Mucosa of stomach (tissue), 1 donor: ENCODE measurements around the gene NHSL1.

Source experiments
- H3K27me3 ChIP-seq: one replicate; pipeline ENCODE4 v1.7.0; 2013; ENCODE audit warnings: mild to moderate bottlenecking, low read length; ENCODE audit not compliant: control insufficient read depth, insufficient read depth
- H3K36me3 ChIP-seq: one replicate; pipeline ENCODE4 v1.7.0; 2013; ENCODE audit warnings: low read length; ENCODE audit not compliant: control insufficient read depth, insufficient read depth
- H3K4me1 ChIP-seq: one replicate; pipeline ENCODE4 v1.7.0; 2013; ENCODE audit warnings: mild to moderate bottlenecking, low read length; ENCODE audit not compliant: control insufficient read depth, insufficient read depth
- H3K4me3 ChIP-seq: one replicate; pipeline ENCODE4 v1.7.0; 2013; ENCODE audit warnings: low read length
- H3K9ac ChIP-seq: one replicate; pipeline ENCODE4 v1.7.0; 2013; ENCODE audit warnings: mild to moderate bottlenecking, low read length, moderate library complexity
- H3K9me3 ChIP-seq: one replicate; pipeline ENCODE4 v1.7.0; 2013; ENCODE audit warnings: mild to moderate bottlenecking, low read length, moderate library complexity; ENCODE audit not compliant: control insufficient read depth
- donor health status: Pancreatic carcinoma.

NHSL1 gene

DNA sequence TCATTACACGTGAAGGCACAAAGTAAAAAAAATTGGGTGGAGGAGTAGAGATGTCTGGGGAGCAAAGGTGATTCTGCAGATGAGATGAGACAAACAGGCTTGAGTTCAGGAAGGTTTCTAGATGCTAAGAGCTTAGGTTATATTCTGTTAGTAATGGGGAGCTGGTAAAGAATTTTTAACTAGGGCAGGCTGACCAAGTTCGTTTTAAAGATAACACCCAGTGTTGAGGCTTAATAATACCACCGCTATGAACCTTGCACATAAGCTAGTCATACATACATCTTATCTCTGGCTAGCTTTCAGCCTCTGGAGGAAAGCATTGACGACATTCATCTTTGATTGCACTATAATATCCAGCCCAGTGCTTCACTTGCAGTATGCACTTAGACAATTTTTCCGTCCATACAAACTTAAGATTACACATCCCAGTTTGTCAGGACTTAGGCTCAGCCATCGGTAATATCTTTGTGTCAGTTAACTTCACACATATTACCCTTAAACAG lies 12.1 kb downstream of the NHSL1 start:
- no peak overlapping the region for H3K9ac ChIP-seq
- H3K36me3 ChIP-seq: no peaks in the 10 kb centered on the region
- no peaks in the 10 kb centered on the region for H3K9me3 ChIP-seq
- no peak overlapping the region for H3K4me3 ChIP-seq
- H3K27me3 ChIP-seq: no peaks in the 10 kb centered on the region
- H3K4me1 ChIP-seq: peaks cover 41% of the 10 kb centered on the region

DNA sequence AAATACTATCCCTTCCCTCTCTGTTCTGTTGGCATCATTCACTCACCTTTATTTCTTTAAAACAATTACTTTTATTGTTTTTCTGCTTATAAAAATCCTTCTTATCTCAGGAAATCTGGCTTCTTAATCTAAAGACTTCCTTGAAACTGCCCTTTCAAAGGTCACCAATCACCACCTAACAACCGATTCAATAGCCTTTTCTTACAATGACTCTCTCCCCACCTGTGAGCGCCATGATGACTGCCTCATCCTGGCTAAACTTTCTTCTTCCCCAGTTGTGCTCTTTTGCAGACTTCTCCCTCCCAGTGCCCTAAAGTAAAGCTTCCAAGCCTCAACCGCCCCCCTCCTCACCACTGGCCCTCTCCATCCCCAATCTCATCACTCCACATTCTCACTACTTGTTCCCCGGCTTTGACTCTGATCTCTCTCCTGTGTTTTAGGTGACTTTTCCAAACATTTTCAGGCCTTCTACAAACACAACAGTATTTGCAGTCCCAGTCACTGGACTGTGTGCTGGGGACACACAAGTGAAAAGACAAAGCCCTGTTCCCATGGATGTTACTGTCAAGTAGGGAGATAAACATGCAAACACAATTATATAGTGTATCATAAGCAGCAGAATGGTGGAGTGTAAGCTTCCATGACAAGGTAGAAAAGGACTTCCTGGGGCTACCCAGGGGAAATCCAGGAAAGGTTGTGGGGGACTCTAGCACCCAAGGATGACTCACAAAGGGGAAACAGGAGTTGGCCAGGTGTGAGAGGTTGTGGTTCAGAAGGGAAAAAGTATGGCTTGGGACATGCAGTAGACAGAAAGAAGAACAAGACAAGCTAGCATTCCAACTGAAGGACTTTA lies 12.8 kb downstream of the NHSL1 start:
- no peaks in the 10 kb centered on the region for H3K36me3 ChIP-seq
- no peaks in the 10 kb centered on the region for H3K9me3 ChIP-seq
- peaks cover 41% of the 10 kb centered on the region for H3K4me1 ChIP-seq
- H3K4me3 ChIP-seq: no peak overlapping the region
- H3K27me3 ChIP-seq: no peaks in the 10 kb centered on the region
- H3K9ac ChIP-seq: no peak overlapping the region

DNA sequence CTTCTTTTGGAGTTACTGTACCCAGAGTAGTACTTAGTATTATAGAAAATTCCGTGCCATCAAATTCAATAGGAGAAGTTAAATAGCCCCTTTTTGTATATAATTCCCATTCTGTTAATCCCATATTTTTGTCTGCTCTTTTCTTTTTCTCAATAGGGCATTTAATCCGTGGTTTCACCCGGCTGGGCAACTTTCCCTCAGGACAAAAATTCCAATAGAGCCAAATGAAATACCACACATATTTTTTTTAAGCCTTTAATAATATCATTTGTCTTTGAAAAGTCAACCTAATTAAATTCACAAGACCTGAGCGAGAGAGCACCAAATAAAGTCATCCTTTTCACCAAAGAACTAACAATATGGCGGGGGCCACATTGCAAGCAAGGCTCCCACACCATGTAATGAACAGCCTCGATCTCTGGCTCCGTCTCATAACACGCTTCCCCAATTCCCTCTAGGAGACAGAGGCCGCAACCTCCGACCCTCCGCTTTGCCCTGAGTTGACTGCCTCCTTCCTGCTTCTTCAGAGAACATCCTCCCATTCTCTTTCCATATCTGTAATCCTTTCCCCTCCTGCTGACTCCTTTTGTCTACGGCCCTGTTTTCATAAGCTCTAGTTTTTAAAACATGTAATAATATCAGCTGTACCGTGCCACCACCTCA lies 13.6 kb downstream of the NHSL1 start:
- Histone ChIP-seq H3K27me3 (no peaks in the 10 kb centered on the region), H3K36me3 (no peaks in the 10 kb centered on the region), H3K4me3 (no peak overlapping the region), H3K4me1 (peaks cover 38% of the 10 kb centered on the region), H3K9ac (no peak overlapping the region), H3K9me3 (no peaks in the 10 kb centered on the region)

DNA sequence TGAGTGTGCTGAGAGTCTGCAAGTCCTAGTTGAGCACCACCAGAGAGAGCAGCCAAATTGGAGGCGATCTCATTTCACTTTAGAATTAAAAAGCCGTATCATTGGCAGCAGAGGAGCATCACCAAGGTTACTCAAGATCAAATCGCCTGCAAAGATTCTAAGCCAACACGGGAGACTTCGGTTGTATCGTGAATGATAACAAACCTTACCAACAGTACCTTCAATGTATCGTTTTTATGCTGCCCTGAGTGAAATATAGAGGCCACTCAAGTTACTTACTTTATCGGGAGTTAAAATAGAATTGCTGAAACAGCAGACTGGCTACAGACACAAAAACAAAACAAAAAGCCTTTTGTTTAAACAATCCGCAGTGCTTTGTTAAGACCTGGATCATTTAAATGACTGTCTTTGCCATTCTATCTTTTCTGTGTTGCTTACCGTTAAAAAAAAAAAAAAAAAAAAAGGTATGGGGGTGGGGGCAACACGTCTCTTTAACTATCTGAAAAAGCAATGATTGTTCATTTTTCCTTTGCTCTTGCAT lies 14.2 kb downstream of the NHSL1 start:
- no peaks in the 10 kb centered on the region for H3K27me3 ChIP-seq
- H3K36me3 ChIP-seq: no peaks in the 10 kb centered on the region
- no peak overlapping the region for H3K4me3 ChIP-seq
- H3K9ac ChIP-seq: no peak overlapping the region
- no peaks in the 10 kb centered on the region for H3K9me3 ChIP-seq
- H3K4me1 ChIP-seq: peaks cover 38% of the 10 kb centered on the region

DNA sequence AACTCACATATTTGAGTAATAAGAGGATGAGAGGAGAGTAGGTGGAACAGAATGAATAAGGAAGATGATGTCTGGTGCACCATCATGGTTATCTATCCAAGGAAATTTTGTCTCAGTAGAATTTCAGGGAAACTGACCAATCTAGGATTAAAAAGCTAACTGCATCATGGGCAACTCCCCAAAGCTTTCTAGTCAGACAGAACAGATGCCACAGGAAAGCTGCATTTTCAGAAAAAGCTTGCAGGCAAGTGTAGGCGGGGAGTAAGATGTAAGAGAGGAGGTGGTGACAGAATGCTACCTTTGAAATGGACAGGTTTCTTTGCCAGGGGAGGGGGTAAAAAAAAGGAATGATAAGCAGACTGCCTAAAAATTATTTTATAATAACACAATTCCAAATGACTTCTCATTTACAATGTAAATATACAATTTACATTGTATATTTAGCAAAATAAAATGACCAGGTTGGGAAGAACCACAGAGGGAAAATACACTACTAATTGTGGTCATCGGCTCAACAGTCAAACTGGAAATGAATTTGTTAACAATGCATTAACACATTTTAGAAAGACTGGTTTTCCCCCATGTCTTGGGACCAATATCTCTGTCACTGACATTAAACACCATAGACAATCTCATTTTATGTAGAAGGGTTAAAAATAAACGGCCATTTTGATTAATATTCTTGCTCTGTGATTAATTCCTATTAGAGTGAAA lies 15.1 kb downstream of the NHSL1 start:
- Histone ChIP-seq H3K9ac (no peak overlapping the region), H3K4me3 (no peak overlapping the region), H3K9me3 (no peaks in the 10 kb centered on the region), H3K36me3 (no peaks in the 10 kb centered on the region), H3K27me3 (no peaks in the 10 kb centered on the region), H3K4me1 (peaks cover 38% of the 10 kb centered on the region)

DNA sequence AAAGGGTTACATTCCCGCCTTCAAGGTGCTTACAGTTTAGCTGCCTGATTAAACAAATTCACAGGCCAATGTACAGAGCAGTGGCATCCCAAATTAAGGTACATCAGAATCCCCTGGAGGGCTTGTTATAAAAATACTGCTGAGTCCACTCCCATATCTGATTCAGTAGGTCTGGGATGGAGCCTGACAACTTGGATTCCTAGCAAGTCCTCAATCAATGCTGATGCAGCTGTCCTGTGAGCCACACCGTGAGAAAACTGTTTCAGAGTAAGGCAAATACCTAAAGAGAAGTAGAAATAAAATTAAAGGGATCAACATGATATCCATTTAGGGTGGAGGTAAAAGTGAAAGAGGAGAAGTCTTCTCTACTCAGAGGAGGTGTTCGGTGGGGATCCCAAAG lies 16.5 kb downstream of the NHSL1 start:
- no peaks in the 10 kb centered on the region for H3K9me3 ChIP-seq
- H3K4me1 ChIP-seq: peaks cover 38% of the 10 kb centered on the region
- no peaks in the 10 kb centered on the region for H3K27me3 ChIP-seq

DNA sequence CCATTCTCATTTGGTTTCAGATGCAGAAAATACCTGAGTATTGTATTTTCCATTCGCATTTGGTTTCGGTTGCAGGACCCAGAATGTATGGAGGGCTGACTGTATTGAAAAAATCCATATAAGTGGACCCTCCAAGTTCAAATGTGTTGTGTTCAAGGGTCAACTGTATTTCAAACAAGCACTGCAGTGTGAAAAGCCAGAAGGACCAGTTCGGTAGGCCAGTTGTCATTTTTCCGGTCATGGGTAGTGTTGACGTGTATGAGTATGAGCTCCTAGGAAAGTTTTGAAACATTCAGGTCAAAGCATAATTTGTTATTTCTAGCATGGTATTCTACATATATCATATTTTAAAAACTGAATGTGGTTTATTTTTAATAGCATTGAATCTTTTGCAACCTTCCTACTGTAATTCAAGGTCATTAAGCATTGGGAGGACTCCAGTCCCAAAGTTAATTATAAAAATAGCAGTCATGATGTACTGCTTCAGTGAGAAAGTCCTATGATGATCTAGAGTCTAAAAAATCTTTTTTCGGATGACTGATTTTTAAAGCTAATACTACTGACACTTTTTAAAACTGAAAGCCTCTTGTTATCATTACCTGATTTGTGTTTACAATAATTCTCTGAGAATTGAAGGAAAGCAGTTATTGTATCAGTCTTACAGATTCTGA lies 18.9 kb downstream of the NHSL1 start:
- Histone ChIP-seq H3K4me3 (no peak overlapping the region), H3K9ac (no peak overlapping the region), H3K36me3 (no peaks in the 10 kb centered on the region), H3K4me1 (peaks cover 17% of the 10 kb centered on the region), H3K27me3 (no peaks in the 10 kb centered on the region), H3K9me3 (no peaks in the 10 kb centered on the region)

More for the DNA sequence above, 16.5 kb downstream of the NHSL1 start:
- H3K9ac ChIP-seq: no peak overlapping the region
- no peaks in the 10 kb centered on the region for H3K36me3 ChIP-seq
- H3K4me3 ChIP-seq: no peak overlapping the region

DNA sequence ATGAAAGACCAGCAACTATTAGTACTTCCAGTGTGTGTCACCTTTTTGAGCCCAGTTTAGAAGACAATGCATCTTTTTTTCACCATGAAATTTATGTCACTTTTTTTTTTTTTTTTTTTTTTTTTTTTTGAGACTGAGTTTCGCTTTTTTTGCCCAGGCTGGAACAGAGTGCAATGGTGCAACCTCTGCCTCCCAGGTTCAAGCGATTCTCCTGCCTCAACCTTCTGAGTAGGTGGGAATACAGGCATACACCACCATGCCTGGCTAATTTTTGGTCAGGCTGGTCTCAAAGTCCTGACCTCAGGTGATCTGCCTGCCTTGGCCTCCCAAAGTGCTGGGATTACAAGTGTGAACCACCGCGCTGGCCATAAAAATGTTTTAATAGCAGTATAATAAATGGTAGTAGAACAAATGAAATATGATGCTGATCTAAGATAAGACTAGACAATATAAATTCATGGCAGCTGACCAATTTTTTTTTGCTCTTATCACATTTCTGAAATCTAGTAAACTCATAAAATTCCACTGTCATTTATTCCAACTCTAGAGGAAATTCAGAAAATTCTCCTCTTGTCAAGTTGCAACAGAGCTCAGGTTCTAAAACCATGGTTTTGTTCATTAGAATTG lies 21.3 kb downstream of the NHSL1 start:
- no peaks in the 10 kb centered on the region for H3K36me3 ChIP-seq
- H3K9me3 ChIP-seq: no peaks in the 10 kb centered on the region
- H3K27me3 ChIP-seq: no peaks in the 10 kb centered on the region
- no peak overlapping the region for H3K9ac ChIP-seq
- no peaks in the 10 kb centered on the region for H3K4me1 ChIP-seq
- no peak overlapping the region for H3K4me3 ChIP-seq

DNA sequence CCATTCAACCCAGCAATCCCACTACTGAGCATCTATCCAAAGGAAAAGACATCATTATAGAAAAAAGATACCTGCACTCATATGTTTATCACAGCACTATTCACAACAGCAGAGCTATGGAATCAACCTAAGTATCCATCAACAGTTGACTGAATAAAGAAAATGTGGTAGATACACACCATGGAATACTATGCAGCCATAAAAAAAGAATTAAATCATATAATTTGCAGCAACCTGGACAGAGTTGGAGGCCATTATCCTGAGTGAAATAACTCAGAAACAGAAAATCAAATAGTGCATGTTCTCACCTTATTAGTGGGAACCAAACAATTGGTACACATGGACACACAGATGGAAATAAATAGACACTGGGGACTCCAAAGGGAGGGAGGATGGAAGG lies 23.2 kb downstream of the NHSL1 start:
- Histone ChIP-seq H3K36me3 (no peaks in the 10 kb centered on the region), H3K4me3 (no peak overlapping the region), H3K27me3 (no peaks in the 10 kb centered on the region), H3K9me3 (no peaks in the 10 kb centered on the region), H3K4me1 (no peaks in the 10 kb centered on the region), H3K9ac (no peak overlapping the region)

DNA sequence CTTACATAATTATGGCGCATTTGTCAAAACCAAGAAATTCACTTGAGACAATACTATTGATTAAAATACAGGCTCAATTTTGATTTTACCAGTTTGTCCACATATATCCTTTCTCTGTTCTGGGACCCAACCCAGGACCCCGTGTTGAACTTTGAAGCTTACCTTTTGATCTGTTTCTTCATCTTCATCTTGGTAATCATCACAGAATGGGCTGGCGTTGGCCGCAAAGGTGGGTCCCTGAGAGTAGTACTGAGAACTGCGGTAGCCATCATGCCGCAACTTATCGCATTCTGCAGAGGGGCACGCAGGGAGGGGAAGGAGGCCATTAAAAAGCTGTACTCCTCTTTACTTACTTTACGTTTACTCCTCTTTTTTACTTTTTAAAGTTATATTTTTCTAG lies 26.1 kb downstream of the NHSL1 start:
- H3K36me3 ChIP-seq: no peaks in the 10 kb centered on the region
- no peak overlapping the region for H3K9ac ChIP-seq
- no peaks in the 10 kb centered on the region for H3K27me3 ChIP-seq
- H3K4me1 ChIP-seq: peaks cover 15% of the 10 kb centered on the region
- H3K4me3 ChIP-seq: no peak overlapping the region
- no peaks in the 10 kb centered on the region for H3K9me3 ChIP-seq

DNA sequence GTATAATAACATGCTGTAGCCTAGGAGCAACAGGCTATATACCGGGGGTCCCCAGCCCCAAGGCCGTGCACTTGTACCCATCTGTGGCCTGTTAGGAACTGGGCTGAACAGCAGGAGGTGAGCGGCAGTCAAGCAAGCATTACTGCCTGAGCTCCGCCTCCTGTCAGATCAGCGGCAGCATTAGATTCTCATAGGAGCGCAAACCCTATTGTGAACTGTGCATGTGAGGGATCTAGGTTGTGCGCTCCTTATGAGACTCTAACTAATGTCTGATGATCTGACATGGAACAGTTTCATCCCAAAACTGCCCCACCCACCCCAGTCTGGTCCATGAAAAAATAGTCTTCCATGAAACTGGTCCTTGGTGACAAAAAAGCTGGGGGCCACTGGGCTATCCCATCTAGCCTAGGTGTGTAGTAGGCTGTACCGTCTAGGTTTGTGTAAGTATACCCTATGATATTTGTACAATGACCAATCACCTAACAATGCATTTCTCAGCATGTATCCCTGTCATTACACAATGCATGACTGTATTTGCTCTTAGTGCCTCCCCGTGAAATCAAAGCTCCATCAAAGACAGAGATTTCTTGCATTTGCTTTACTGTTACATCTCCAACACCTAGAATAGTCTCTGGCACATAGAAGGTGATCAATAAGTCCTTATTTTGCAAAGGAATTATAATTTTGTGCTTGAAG lies 30.8 kb downstream of the NHSL1 start:
- Histone ChIP-seq H3K9me3 (no peaks in the 10 kb centered on the region), H3K9ac (no peak overlapping the region), H3K36me3 (no peaks in the 10 kb centered on the region), H3K4me1 (peaks cover 29% of the 10 kb centered on the region), H3K4me3 (no peak overlapping the region), H3K27me3 (no peaks in the 10 kb centered on the region)
